Right kidney (tissue), 1 donor: ENCODE measurements around the gene SLC2A9.

ENCODE experiments used
- DNase-seq: peaks from one replicate; pipeline ENCODE4 v3.0.0-alpha.2; 2016

The SLC2A9 gene

DNA sequence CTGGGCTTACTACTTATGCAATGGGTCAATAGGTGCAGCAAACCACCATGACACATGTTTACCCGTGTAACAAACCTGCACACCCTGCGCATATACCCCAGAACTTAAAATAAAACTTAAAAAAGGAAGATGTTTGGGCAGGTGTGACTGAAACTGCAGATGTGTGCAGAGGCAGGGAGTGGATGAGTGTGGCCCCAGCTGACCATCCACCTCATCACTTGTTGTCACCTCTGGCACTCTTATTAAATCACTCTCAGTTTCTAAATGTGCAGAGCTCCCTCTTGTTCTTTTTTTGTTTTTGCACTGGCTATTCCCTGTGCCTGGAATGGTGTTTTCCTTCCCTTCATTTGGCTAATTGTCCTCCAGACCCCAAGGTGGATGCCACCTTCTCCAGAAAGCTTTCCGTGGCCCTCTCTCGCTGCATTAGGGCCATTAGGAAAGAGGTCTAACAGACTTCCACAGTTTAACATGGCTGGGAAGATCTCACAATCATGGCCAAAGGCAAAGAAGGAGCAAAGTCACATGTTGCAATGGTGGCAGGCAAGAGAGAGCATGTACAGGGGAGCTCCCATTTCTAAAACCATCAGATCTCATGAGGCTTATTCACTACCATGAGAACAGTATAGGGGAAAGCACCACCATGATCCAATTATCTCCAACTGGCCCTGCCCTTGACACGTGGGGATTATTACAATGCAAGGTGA, 58.5 kb downstream of the SLC2A9 start:
- no peak for DNase-seq

DNA sequence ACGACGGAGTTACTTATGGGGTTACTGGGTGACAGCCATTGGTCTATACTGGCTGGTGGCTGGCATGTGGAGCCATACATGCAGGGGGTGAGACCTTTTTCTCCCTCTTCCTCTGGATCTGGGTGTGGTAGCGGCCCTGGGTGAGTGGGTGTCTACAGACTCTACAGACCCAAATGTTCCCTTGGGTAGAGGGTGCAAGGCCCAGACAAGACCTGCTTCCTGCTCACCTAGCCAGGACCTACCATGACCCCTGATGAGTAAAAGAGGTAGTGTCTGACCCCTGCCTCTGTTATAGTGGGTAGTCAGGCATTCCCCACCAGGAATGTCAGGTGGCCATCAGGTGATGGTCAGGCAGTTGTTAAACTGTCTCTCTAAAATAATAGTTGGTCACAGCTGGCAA, 66.8 kb downstream of the SLC2A9 start:
- no peak for DNase-seq

DNA sequence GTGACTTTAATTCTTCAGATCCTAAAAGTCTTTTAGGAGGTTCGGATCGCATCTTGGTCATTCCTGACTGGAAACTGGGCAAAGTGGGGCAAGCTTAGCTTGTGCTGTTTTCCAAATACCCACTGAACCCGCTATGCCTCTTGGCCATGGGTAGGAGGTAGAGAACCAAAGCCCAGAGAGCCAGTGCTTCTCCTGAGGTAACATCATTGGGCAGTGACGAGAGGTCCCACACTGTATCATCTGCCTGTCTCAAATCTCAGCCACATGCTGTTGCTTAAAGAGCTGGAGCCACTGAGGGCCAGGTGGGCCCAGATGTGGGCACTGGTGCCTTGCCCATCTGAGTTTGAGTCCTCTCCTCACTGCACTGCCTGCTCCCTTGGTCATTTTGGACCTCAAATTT, 68.2 kb downstream of the SLC2A9 start:
- no peak for DNase-seq

DNA sequence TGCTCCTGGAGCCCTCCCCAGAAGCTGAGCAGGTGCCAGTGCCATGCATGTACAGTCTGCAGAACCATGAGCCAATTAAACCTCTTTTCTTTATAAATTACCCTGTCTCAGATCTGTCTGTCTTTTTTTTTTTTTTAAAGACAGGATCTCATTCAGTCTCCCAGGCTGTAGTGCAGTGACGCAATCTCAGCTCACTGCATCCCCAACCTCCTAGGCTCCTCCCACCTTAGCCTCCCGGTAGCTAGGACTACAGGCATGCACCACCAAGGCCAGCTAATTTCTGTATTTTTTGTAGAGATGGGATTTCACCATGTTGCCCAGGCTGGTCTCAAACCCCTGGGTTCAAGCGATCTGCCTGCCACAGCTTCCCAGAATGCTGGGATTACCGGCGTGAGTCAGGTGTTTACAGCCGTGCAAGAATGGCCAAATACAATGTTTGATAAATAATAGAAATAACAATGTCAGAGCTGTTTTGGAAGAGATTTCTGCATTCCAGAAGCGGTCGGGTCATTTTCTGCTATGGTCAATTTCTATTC, 68.8 kb downstream of the SLC2A9 start:
- no peak for DNase-seq

DNA sequence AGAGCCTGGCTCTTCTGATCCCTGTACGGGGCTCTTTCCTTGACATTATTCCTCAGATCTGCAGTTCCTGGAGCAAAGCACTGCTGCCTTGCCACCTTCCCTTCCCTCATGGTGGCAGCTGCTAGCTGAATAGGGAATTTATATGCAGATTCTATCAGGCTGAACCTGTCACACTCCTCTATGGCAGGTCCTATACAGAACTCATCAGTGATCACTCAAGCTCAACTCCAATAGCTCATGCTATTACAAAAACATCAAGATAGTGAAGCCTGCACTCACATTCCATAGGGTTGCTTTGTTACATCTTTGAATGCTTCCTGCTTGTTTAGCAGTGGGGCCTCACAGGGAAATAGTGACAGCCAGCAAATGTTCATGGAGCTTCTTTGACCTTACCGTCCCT, 71.7 kb downstream of the SLC2A9 start:
- no peak for DNase-seq

DNA sequence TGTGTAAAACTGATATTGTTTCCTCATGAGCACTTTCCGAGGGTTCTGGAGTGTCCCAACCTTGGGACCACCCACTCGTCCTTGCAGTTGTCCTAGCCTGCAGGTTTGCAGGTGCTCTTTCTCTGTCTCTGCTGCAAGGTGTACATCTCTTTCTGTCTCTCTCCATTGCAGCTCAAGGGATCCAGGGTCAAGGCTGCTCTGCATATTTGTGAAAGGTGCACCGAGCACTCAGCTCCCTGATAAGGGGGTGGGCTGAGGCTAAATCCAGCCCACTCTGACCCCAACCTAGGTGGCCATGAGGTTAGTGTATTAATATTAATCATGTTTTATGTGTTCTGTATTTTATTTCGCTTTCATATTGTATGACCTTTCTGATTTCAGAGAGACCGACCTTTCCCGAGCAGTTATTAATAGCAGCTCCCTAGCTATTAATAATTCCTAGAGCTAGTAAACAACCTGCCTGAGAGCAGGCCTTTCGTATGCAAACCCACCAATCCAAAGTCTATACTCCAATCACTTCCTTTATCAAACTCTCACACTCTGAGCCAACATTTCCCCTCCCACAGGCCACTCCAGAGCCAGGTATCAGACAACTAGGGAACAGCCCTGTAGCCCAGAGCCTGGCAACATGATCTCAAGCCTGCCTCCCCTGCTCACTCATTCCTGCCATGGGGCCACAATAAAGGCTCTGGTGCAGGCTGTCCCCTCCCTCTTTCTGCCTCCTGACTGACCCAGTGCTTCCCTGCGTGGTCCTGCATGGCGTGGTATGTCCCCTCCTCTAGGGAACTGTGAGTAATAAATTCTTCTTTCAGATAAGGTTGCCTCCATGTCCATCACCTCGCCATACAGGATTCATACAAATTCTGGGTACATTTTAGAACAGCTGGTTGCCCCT, 73.9 kb downstream of the SLC2A9 start:
- no peak for DNase-seq

DNA sequence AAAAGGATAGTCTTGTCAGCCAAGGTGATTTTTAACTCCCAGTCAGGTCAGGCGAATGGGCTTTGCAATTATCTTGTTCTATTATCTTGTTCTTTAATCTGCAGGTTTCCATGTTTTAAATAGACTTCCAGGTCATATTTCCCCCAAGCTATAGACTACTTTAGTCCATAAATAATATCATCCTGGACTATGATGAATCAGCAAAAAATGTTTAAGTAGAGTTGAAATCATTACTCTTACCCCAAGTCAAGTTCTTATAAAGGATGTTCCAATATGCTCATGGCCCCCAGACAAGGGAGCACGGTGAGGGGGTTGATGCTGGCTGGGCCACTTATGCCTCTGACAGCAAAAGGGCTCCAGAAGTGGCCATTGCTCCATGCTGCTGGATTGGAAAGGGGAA, 75.1 kb downstream of the SLC2A9 start:
- no peak for DNase-seq

DNA sequence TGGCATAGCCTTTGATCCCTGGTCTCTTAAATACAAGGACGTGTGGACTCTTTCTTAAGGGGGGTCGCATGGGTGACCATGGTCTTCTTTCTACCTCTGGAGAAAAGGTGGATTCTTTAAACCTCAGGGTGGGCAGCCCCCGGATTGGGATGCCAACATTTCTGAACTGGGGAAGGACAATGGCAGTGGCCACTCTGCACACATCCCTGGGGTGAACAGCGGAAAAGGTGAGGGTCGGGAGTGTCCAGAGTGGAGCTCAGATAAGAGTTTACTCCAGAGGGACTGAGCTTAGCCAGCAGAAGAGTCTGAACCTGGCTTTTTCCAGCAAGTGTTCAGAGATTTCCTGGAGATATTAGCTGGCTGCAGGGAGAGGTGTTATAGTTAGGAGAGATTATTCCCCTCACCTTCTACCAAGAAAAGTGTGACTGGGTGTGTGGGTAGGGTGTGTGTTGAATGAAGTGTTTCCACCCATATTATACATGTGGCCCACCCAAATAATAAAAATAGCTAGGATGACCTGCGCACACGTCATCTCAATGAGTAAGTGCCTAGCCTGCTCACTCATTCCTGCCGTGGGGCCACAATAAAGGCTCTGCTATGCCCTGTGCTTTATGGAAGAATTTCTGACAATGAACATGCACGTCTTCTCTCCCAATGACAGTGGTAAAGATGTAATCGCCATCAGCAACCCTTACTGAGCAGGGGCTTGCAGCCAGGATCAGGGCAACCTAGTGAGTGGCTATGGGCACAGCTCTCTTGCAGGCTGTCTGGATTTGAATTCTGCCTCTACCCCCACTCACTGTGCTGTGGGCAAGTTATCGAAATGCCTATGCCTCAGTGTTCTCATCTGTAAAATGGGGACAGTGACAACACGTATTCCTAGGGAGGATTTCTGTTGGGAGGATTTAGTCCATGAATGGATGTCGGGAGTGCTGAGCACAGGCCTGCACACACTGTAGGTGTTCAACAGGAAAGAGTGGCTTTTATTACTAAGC, 76.6 kb downstream of the SLC2A9 start:
- no peak for DNase-seq

DNA sequence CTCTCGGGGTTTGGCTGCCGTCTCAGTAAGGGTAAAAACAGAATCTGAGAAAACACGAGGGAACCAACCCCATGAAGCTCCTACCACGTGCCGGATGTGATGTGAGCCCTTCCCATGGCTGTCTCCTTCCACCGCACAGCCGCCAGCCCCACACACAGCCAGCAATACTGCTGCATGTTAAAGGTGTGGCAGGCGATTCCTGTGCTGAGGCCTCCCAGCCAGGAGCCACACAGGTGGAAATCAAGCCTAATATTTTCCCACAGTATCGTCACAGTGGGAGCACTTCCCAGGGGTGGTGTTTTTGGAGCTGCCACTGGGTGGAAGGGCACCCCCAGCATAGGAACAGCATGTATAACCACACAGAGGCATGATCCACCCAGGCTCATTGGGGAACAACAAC, 77.5 kb downstream of the SLC2A9 start:
- DNase-seq: no peak

DNA sequence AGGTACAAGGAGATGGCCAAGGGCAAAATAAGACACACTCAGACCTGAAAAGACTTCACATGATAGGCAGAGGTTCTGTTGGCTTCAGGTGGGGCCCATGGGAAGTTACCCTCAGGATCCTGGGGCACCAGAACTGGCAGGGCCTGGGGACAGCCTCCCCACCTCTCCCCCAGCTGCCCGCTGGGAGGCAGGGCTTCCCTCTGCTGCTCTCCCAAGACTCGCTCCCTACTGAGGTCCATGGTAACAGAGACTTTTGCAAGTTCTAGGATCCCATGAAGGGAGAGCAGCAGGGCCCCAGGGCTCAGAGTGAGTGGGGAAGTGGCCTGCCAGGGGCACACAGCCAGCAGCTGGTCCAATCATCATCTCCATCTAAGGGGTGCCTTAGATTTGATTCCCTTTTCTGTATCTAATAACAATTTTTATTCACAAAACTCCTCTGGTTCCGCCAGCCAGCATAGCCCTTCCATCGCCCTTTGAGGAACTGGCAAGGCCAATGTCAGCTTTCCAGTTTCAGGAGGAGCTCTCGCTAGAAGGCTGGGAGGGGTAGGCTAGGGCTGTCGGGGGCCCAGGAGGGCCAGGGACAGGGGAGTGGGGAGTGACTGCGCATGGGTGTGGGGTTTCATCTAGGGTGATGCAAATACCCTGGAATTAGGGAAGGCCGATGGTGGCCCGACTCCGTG, 78.2 kb downstream of the SLC2A9 start:
- no peak for DNase-seq

DNA sequence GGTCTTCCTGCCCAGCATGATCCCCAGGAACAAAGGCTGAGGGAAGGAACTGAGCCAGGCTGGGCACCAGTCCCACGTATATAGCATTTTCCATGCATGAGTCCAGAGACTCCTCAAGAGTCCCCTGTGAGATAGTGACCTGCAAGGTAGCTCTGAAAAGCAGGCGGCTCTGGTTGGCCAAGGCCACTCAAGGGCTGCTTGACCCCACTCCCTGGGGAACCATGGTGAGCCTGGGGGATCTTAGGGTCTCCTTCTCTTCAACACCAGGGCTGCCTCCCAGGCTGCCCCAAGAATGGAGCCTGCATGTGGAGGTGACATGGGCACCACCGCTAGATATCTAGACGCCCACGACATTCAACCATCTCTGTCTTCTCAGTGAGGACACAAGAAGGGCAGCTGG, 79.2 kb downstream of the SLC2A9 start:
- no peak for DNase-seq

DNA sequence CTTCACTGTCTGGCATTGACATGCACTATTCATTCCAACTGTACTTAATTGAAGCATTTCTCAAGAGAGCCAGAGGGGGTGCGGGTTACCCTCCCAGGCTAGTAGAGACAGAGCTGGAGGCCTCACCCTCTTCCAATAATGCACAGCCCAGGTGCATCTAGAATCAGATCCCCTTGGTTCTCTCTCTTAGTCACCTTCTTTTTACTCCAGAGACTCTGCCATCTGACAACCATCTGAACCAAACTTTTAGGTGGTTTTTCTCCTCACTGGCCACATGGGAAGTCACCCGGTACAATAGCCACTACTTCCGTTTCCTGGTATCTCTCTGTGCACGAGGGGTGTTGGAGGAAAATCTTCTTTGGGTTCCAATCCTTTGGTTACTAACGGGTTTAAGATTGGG, 81.3 kb downstream of the SLC2A9 start:
- DNase-seq: no peak

DNA sequence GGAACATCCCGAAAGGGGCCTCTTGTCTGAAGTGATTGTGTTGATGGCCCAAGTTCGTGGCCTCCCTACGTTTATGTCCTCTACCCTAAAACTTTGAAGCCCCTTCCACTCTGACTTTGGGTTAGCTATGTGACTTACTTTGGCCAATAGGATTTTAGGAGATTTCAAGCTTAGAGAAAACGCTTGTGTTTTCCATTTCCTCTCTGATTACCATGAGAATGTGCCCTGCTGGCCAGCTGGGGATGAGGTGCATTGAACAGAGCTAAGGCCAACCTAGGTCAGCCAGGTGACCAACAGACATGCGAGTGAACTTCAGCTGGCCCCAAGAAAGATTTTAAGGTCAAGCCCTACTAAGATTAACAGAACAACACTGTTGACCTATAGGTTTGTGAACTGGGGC, 82.4 kb downstream of the SLC2A9 start:
- no peak for DNase-seq

DNA sequence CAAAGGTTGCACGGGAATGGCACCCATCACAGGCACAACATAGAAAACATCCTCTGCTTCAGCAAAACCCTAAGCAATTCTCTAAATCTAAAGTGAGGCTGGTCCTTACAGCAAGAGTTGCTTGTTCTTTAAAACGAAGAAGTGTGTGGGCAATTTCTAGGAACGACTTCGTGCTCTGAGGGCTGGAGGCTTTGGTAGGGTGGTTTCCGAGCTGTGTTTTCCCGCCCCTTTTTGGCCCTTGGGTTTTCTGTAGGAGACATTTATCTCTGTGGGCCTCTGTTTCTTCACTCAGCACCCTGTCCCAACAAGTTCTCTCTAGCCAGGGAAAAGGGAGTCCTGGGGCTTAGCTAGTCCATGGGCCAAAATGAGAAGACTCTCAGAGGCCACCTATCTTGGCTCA, 84.2 kb downstream of the SLC2A9 start:
- DNase-seq: no peak

DNA sequence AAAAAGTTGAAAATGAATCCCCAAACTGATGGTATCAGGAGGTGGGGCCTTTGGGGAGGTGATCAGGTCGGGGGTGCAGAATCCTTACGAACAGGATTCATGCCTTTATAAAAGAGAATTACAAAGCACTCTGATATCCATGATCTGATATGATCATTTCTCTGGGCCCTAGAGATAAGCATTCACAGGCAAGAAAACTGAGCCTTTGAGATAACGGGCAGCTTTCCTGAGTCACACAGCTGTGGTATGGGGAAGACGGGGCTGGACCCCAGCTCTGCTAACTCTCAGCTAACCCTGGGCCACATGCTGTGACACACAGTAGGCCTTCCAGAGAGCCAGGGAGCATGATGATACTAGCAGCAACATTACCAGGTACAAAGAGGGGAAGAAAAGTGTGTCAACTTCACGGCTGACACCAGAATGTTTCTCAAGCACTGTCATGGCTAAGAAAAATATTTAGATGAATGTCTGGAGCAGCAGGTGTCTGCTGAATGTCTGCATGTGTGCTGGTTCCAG, 85.1 kb downstream of the SLC2A9 start:
- DNase-seq: no peak

DNA sequence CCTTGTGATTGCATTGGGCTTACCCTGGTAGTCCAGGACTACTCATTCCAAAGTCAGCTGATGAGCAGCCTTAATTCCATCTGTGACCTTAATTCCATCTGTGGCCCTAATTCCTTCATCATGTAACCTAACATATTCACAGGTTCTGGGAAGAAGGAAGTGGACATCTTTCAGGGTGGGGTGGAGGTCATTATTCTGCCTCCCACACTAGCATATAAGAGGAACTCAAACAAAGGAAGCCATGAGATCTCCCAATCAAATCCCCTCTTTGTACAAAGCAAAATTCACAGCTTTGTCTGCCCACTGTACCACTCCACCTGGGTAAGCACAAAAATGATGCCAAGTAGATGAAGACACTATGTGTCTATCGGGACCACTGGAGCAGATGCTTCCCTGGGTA, 87.3 kb downstream of the SLC2A9 start:
- DNase-seq: no peak

DNA sequence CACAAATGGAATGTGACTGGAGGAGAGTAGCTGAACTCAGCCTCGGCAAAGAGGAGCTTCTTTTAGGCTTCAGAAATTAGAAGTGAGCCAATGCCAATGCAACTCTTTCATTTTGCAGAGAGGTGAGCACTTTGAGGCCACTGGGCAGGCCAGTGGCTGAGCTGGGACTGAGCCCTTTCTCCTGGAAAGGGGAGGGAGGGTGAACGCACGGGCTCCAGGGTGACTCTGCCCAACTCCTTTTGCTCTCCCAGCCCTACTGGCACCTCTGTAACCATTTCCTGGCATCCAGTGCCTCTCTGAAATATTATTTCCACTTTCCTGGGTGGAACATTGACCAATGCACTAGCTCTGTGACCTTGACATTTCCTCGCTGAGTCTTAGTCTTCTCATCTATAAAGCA, 88.1 kb downstream of the SLC2A9 start:
- no peak for DNase-seq

DNA sequence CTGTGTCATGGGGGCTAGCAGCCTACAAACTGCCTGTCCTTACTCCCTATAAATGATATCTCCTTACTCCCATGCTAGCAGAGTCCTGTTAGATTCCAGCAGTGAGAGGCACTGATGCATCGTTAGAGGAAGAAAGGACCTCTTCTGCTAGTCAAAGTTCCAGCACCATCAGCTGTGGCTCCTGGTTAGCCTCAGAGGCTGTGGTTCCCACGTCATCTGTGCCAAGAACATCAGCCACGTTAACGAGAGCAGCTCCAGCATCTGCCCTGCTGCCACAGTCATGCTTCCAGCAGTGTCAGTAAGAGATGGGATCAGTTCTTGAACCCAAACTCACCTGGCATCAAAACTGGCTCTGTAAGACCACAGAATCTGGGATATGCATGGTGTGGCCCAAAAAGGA, 88.5 kb downstream of the SLC2A9 start:
- no peak for DNase-seq

DNA sequence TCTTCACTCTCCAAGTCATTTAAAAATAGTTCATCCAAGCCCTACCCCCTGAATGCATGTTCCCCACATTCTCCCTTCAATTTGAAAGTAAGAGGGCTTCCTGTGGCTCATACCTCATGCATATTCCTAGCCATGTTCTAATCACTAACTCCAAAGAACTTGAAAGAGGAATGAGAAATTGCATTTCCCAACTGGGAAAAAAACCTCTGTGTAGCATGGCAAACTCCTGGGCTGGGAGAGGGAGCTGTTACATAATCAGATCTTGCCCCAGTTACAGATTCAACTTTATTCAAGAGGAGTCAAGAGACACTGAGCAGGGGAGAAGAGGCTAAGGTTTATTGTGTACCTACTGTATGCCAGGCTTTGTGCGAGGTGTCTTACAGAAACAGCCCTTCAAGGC, 90.2 kb downstream of the SLC2A9 start:
- no peak for DNase-seq

DNA sequence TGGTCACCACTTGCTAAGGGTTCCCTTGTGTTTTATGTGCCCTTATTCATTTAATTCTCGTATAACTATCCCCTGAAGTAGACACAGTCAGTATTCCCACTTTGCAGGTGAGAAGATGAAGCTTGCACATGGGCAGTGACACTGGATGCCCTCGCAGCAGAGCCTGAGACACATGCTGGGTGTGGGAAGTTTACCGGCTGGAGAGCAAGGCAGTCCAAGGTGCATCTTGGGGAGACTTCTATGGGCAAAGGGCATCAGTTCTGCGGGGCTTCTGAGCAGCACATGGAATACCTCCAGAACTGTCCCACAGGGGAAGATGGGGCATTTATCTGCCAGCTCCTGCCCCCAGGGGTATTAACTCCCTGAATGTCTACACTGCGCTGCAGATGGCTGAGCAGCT, 92.2 kb downstream of the SLC2A9 start:
- DNase-seq: no peak

DNA sequence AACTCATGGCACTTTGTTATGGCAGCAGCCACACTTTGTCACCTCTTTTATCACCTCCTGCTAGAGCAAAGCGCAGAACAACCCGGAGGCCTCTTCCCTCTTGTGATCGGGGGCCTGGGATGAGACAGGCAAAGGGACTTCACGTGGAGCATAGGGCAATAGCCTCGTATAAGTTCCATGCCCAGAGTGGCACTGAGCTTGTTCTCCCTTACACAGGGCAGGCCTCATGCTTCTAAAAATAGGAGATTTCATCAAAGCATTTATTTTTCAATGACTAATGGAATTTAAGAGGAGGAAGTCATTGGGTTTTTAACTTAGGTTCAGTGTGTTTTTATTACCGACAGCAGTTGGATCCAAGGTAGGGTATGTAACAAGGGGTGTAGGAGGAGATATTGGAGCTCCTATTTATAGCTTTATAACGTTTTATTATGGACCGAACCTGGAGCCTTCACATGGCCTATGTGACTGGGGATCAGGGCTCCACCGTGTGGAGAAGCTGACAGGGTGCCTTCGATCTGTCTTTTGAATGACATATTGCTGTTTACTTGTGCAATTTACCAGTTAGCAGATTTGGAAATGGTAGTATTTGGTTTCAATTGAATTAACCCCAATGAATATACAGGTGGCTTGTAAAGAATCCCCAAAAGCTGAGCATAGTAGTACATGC, 93.8 kb downstream of the SLC2A9 start:
- no peak for DNase-seq
